ENCODE measurements around the gene KIF16B.

KIF16B gene

DNA sequence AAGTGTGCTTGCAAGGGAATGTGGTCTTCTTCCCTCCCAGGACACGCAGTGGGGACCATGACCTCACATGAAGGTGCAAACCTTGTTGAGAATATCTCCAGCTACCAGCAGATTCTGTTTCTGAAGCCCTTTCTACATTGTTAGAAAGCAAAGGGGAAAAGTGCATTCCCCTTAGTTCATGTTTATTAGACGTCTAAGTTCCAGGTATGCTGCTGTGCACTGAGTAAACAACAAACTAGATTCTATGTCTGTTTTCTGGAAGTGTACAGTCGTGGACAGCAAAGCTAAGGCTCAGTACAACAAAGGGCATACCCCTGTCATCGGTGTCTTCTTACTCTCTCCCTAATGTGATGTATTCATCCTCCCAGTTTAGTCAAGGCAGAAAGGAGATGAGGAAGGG is 178.5 kb downstream of the KIF16B start:
- DNase-seq (ENCODE audit: low spot score), result no peak

- no peak for DNase-seq (ENCODE audit: low spot score)
Observed at GRCh38 chr20:16393836-16394235, 179.4 kb downstream of the KIF16B start.

GRCh38 chr20:16393297-16393696 is 180.0 kb downstream of the KIF16B start:
- no peak for DNase-seq (ENCODE audit: low spot score)

GRCh38 chr20:16392346-16392745 is 180.9 kb downstream of the KIF16B start:
- DNase-seq (ENCODE audit: low spot score), result no peak

DNA sequence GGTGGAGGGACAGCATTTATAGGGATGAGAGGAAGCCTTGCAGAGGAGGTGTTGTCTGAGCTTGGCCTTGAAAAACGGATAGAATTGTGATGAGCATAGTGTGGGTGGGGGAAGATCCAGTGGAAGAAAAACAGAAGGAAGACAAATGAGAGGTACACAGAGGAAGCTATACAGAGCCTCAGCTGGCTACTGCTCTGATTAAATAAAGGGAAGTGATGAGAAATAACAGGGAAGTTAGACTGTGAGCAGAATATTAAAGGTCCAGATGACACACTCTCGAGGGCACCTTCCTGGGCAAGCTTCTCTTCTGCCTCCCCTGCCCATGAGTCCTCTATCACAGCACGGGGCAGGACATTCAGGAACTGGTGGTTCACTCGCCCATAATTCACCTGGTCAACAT is 182.3 kb downstream of the KIF16B start:
- no peak for DNase-seq (ENCODE audit: low spot score)

DNA sequence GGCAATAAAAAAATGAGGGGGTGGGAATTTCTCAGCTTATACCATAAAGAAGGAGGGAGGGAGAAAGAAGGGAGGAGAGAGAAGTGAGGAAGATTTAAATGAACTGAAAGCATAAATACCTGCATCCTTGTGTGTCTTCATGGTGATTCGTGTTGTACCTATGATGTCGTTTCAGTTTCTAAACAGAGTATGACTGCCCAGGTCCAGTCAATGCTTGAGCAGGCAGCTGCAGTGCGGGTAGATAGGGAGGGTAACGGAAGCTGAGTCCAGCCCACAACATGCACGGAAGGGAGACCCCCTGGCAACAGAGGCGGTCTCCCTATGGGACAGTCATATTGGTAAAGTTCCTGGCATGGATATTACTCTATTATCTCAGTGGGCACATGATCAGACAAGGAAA is 184.5 kb downstream of the KIF16B start:
- DNase-seq (ENCODE audit: low spot score), result no peak

DNA sequence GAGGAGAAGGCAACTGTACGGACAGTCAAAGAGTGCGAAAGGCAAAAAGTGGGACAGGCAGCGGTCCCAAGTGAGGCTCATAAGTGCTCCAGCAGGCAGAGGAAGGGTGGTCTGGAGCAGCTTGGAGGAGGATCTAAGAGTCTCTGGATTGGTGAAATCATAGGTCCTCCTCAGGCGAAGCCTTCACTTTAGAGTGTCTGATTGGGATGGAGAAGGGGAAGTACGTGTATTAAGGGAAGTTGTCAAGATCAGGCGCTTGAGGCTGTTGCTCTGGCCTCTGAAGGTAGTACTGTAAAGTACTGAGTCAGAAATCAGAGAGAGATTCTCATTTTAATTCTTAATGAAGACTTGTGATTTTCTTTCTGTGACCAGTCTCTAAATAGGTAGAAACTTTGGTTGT is 185.6 kb downstream of the KIF16B start:
- DNase-seq (ENCODE audit: low spot score), result no peak

DNA sequence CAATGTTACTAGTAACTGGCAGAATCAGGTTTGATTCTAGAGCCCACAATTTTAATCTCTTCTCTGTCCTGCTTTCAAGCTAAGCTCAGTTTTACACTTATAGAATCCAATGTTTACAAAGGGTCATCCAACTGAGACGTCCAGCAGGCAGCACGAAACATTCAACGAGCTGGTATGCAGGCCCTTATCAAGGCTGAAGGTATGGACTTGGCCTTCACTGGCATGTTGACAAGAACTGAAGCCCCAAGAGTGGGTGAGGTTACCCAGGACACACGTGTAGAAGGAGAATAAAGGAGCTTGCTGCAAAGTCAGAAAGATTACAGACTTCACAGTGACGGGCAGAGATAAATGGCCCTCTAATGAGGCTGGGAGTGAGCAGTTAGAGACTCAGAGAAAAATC is 187.4 kb downstream of the KIF16B start:
- DNase-seq (ENCODE audit: low spot score), result no peak

DNA sequence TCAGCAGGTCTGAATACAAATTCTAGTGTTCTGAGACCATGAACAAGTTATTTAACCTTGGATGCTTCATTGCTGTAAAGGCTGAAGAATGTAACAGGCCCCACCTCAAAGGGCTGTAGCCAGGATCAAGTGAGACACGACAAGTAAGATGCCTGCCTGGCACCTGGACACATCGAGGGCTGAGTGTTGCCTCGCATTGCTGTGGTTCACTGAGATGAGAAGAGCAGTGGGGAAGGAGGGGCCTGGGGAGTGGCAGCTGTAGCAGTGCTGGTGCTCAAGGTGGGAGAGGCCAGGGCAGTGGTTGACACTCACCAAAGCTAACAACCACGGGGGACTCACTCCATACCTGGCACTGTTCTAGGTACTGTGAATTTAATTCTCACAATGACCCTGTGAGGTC is 187.8 kb downstream of the KIF16B start:
- DNase-seq (ENCODE audit: low spot score), result no peak

DNA sequence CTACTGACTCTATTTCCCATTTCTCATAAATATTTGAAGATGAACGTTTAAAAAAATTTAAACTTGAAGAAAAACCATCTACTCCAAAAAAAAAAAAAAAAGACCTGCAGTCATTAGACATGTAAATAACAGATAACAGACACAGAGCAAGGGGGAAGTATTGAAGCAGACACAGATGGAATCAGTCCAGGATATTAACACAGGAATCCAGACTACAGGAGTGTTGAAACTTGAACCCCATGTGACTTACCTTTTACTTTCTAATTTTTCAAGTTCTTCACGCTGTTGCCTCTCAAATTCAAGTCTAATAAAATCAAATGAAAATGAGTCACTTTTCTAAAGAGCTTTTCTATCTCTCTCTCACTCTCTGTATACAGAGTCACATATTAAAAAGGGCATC is 191.8 kb downstream of the KIF16B start:
- DNase-seq (ENCODE audit: low spot score), result no peak

- no peak for DNase-seq (ENCODE audit: low spot score)
Observed at GRCh38 chr20:16378712-16379370, 194.4 kb downstream of the KIF16B start.

- DNase-seq (ENCODE audit: low spot score), result no peak
Observed at GRCh38 chr20:16378122-16378521, 195.1 kb downstream of the KIF16B start.

DNA sequence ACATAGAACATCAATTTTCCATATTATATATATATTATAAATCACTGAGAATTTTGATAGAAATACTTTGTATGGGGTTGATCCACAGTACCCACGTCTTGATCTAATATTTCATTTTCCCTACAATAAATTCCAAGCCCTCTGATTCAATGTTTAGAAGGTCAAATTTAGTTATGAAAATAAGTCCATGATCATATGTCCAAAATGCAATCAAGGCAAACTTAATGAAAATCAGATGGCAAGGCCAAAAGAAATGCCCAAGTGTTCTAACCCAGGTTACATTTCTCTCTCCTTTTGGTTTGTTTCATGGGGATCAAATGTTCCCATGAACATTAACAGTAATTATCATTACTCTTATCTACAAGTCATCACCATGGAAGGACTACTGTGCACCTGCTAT is 203.8 kb downstream of the KIF16B start:
- DNase-seq (ENCODE audit: low spot score), result no peak

DNA sequence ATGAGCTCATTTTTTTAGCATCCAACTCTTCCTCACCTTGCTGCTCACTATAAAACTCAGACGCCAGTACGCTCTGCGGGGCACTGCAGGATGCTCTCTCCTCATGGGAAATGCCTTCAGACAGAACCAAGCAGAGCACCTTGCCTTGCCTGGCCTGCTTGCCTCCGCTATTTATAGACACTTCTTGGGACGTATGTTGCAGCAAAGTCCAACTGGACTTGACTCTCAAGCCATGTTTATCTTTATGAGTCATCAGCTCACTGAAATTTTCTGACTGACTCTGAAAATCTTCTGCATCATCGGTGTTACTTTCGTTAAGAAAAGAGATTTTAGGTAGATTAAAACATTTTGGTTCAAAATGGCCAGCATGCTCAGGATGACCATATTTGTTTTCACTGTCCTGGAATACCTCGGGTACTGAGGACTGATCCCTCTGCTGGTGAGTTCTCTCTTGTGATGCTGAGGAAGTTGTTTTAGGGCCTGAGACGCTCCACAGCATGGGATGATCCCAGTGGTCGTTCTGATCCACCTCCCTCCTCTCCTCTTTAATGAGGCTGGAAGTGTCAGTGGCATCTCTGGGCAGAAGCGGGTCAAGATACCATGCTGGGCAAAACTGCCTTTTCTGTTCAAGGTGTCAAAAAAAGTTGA is 204.5 kb downstream of the KIF16B start:
- no peak for DNase-seq (ENCODE audit: low spot score)

DNA sequence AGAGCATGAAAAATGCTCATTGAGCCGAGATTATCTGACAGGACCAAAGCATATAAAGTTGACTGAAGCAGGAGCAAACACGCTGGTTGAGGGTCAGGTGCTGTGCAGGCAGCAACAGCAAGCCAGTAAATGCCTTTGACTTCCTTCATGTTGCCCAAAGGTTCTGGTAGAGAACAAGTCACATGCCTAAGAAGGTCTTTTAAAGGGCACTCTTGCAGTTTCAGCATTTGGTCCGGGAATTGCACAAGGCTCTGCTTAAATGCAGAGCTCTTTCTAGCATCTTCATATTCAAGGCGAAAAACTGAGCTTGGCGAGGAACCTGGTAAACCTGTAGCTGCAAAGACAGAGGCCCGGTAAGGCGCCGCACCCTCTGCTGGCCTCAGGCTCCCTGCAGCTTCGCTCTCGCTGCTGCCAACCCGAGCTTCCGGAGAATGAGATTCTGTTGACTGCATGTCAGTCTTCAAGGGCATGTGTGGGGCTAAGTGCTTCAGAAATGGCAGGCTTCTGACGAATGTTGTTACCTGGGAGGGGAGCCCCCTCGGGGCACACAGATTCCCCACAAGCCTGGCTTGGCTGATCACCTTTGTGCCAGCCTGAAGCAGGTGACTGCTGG is 205.2 kb downstream of the KIF16B start:
- DNase-seq (ENCODE audit: low spot score), result no peak

DNA sequence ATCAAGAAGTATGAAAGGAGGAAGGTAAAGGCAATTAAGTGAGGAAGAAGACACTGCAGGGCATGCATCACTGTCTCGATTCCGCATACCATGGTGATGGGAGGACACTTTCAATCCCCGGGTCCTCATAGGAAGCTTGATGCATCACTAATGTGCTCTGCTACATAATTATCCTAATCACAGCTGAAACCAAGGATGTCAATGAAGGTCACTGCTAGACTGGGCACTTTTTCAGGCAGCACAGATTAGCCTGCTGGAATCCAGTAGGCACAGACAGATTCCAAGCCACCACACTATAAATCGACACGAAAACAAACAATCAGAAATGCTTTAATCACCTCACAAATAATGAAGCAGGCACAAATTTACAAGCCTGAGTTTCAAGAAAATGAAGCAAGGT is 206.7 kb downstream of the KIF16B start:
- no peak for DNase-seq (ENCODE audit: low spot score)

GRCh38 chr20:16364320-16364687 is 208.9 kb downstream of the KIF16B start:
- no peak for DNase-seq (ENCODE audit: low spot score)

GRCh38 chr20:16363506-16364319 is 209.5 kb downstream of the KIF16B start:
- no peak for DNase-seq (ENCODE audit: low spot score)

DNA sequence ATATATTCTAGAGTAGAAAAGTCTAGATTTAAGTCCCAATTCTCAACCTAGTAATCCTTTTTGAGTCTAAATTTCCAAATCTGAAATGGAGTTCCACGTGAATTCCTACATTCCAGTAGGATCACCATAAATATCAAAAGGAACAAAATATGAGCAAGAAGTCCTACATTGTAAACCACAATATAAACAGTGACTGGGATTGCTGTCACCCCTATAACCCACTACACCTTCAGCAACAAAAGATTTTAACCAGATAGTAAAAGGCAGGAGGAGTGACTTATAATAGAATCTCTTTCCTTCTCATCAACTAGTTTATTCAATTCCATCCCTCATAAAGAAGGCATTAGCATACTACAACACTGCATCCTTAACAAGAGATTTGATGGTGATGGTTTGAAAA is 210.6 kb downstream of the KIF16B start:
- DNase-seq (ENCODE audit: low spot score), result no peak

DNA sequence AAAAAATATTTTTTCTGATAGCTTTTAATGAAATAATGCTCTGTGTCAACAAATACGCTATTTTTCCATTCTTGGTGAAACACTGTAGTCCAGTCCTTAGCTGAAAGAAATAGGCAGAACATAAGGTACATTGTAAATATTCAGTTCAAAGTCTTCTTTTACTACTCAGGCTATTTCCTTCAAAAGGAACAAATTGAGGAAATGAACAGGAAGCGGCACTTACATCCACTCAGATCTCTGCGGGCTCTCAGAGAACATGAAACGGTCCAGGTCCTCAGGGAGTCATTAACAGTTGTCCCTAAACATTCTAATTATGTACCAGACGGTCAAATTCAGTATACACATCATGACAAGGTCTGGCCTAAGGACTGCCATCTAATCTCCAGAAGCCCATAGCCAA is 212.6 kb downstream of the KIF16B start:
- no peak for DNase-seq (ENCODE audit: low spot score)

DNA sequence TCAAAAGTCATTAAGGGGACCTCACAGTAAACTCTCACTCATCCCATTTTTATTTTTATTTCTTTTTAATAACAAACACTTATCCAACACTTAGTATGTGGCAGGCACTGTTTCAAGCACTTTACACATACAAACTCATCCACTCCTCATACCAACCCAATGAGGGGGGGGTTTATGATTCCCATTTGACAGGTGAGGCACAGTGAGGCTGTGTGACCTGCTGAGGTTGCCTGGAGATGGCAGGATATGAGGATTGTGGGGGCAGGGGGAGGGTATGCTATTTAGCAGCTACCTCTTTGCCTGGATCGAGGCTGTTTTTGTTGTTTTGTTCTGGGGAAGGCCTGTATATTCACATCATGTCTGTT is 219.8 kb downstream of the KIF16B start:
- DNase-seq (ENCODE audit: low spot score), result no peak

DNA sequence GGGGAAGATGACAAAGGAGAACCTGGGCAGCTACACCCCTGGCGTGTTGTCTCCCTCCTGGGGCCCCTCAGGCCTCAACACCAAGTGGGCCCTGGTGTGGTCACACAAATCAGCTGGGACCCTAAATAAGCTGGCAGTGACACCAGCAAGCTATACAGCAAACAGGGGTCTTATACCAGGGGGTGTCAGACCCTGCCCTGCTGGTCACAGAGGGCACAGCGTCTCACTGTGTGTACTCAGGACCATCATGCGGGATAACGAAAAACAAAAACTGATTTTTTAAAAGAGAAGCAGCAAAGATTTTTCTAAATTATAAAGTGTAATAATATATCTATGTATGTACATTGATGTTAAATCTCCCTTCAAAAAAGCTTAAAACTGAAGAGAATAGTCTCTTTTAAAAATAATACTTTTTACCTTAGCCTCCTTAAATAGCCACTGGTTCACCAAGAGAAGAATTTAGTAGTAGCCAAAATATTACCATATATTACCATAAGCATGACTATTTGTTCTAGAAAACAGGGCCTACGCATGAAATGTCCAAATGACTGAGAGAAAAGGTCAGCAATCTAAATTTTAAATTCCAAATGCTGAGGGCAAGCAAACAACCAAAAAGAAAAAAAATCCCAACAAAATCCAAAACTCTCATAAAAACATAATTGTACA is 220.4 kb downstream of the KIF16B start:
- DNase-seq (ENCODE audit: low spot score), result no peak

All from left forelimb (tissue), 1 donor.